K562 (cell line): ENCODE measurements around the gene WFIKKN1. TPM values are rescaled to one million over a fixed set of nuclear protein-coding genes. Genes with fewer than 3 reads are reported as not detected.
A peak's percentile ranks its signal among the peaks of the same experiment; 100 is the strongest.

Source experiments
- ASH1L ChIP-seq: fragments of 450-650 bp; IDR thresholded peaks from 2 replicates; pipeline ENCODE4 v1.6.1; 2018; ENCODE audit warnings: borderline replicate concordance, mild to moderate bottlenecking, low read depth; ENCODE audit not compliant: partially characterized antibody
- CBFB ChIP-seq: sonication (generic); formaldehyde crosslinking; IDR thresholded peaks from 2 replicates; pipeline ENCODE4 v1.4.0; 2020; ENCODE audit warnings: mild to moderate bottlenecking, missing genetic modification reagents
- CHD1 ChIP-seq: fragments of 200-600 bp; sonication (generic); IDR thresholded peaks from one replicate; pipeline ENCODE4 v1.6.1; 2012; ENCODE audit warnings: mild to moderate bottlenecking, moderate library complexity, low read length, inconsistent platforms
- CTBP1 ChIP-seq: fragments of 450-650 bp; IDR thresholded peaks from 2 replicates; pipeline ENCODE4 v1.6.1; 2016; ENCODE audit warnings: borderline replicate concordance
- ELF2 ChIP-seq: fragments of 250-450 bp; sonication (Bioruptor Pico); IDR thresholded peaks from 2 replicates; pipeline ENCODE4 v1.5.0; 2021; ENCODE audit warnings: mild to moderate bottlenecking
- FOXK1 ChIP-seq: sonication (generic); formaldehyde crosslinking; IDR thresholded peaks from 2 replicates; pipeline ENCODE4 v1.8.0; 2022; ENCODE audit warnings: missing genetic modification reagents, mild to moderate bottlenecking, borderline replicate concordance
- HCFC1 ChIP-seq: IDR thresholded peaks from 2 replicates; pipeline ENCODE4 v1.6.1; 2012; ENCODE audit warnings: low read depth, low read length, improper control_type of control experiment
- HIVEP1 ChIP-seq: fragments of 250-450 bp; sonication (Bioruptor Pico); IDR thresholded peaks from 2 replicates; pipeline ENCODE4 v1.4.0; 2020; ENCODE audit warnings: mild to moderate bottlenecking
- HMGN3 ChIP-seq: IDR thresholded peaks from 2 replicates; pipeline ENCODE4 v1.6.1; 2011; ENCODE audit warnings: borderline replicate concordance, low read depth, mild to moderate bottlenecking, mixed read lengths, low read length; ENCODE audit not compliant: insufficient read length; ENCODE audit errors: extremely low read depth
- MCM2 ChIP-seq: fragments of 450-650 bp; IDR thresholded peaks from 2 replicates; pipeline ENCODE4 v1.6.1; 2017; ENCODE audit warnings: low read depth, mild to moderate bottlenecking
- NEUROD1 ChIP-seq: fragments of 150-350 bp; IDR thresholded peaks from 2 replicates; pipeline ENCODE4 v1.6.1; 2014; ENCODE audit warnings: borderline replicate concordance, low read length, low read depth; ENCODE audit not compliant: partially characterized antibody
- NR2C1 ChIP-seq, 2 experiments: fragments of 450-650 bp; IDR thresholded peaks; 2 replicates each; pipeline ENCODE4 v1.6.1; 2017; ENCODE audit warnings: mild to moderate bottlenecking in 2 of 2, antibody characterized with exemption in 1 of 2, inconsistent platforms in 1 of 2, missing compliant biosample characterization in 1 of 2, missing genetic modification characterization in 1 of 2
- NR2C2 ChIP-seq, 2 experiments: fragments of 200-800 bp in 1 of 2; sonication (Bioruptor generic) in 1 of 2; sonication (generic) in 1 of 2; formaldehyde crosslinking in 1 of 2; IDR thresholded peaks; 2 replicates each; pipeline versions ENCODE4 v1.6.1 to v1.8.0; 2016 to 2022; ENCODE audit warnings: mild to moderate bottlenecking in 1 of 2, missing compliant biosample characterization in 1 of 2, missing genetic modification characterization in 1 of 2, missing genetic modification reagents in 1 of 2
- SIN3B ChIP-seq: fragments of 450-650 bp; IDR thresholded peaks from 2 replicates; pipeline ENCODE4 v1.6.1; 2017; ENCODE audit warnings: low read depth, mild to moderate bottlenecking, moderate library complexity
- SNIP1 ChIP-seq: fragments of 450-650 bp; IDR thresholded peaks from 2 replicates; pipeline ENCODE4 v1.7.1; 2017; ENCODE audit warnings: low read depth, mild to moderate bottlenecking
- SP2 ChIP-seq: IDR thresholded peaks from 2 replicates; pipeline ENCODE4 v1.6.1; 2011; ENCODE audit warnings: mild to moderate bottlenecking, low read depth, low read length, moderate library complexity; ENCODE audit not compliant: poor library complexity, severe bottlenecking; ENCODE audit errors: extremely low read depth
- SRSF7 ChIP-seq: fragments of 200-400 bp; formaldehyde crosslinking; optimal IDR thresholded peaks from 2 replicates; pipeline ENCODE3; 2017; ENCODE audit warnings: mild to moderate bottlenecking, low read depth, low read length
- TGIF2 ChIP-seq: sonication (generic); formaldehyde crosslinking; IDR thresholded peaks from 2 replicates; pipeline ENCODE4 v1.8.1; 2022; ENCODE audit warnings: mild to moderate bottlenecking, missing genetic modification reagents, moderate library complexity
- ZNF354B ChIP-seq: fragments of 250-450 bp; sonication (Bioruptor Pico); IDR thresholded peaks from 2 replicates; pipeline ENCODE4 v1.4.0; 2020
- polyA plus RNA-seq, 8 experiments: library from polyadenylated mRNA; depleted of rRNA in 4 of 8; stranded (reverse) in 5 of 8; unstranded in 3 of 8; fragments of >200 nt; fragmentation: Nextera tagmentation in 2 of 8; fragmentation: Illumina TruSeq in 1 of 8; extraction: Ambion mirVana in 2 of 8; extraction: Trizol in 1 of 8; gene quantifications; 2 replicates each; pipeline versions ENCODE4 v1.2.1 to v1.2.3, GENCODE V29; 2011 to 2014; ENCODE audit warnings: inconsistent platforms in 1 of 8, missing spikeins in 1 of 8
- total RNA-seq, 7 experiments: library from RNA; depleted of rRNA in 6 of 7; stranded (reverse); fragments of >200 nt in 6 of 7; fragmentation: Illumina TruSeq in 2 of 7; extraction: Trizol in 2 of 7; gene quantifications; 2 replicates each; pipeline versions ENCODE4 v1.2.1 to v1.2.3, GENCODE V29; 2011 to 2021; ENCODE audit warnings: low replicate concordance in 1 of 7
- TF ChIP-seq, protein P1 (sequence below): fragments of 250-450 bp; sonication (Bioruptor Pico); IDR thresholded peaks from 2 replicates; pipeline ENCODE4 v1.9.0; 2021; ENCODE audit warnings: mild to moderate bottlenecking, inconsistent platforms
- TF ChIP-seq, protein P2 (sequence below): fragments of 450-650 bp; IDR thresholded peaks from 2 replicates; pipeline ENCODE4 v1.6.1; 2016
- TF ChIP-seq, protein P3 (sequence below): sonication (generic); formaldehyde crosslinking; IDR thresholded peaks from 2 replicates; pipeline ENCODE4 v1.8.1; 2023; ENCODE audit warnings: mild to moderate bottlenecking, missing genetic modification reagents

The WFIKKN1 gene
- total and polyA plus RNA-seq, 9 of the 15 experiments (the other 6 are each of a cell fraction or from before 2014, with no cell fraction given) = 0.14 to 1.1 (median 0.50) TPM; not detected in 4

GRCh38 chr16:590188-590814 lies 40.5 kb upstream of the WFIKKN1 start (continued):
- TF ChIP-seq, protein P1, sequence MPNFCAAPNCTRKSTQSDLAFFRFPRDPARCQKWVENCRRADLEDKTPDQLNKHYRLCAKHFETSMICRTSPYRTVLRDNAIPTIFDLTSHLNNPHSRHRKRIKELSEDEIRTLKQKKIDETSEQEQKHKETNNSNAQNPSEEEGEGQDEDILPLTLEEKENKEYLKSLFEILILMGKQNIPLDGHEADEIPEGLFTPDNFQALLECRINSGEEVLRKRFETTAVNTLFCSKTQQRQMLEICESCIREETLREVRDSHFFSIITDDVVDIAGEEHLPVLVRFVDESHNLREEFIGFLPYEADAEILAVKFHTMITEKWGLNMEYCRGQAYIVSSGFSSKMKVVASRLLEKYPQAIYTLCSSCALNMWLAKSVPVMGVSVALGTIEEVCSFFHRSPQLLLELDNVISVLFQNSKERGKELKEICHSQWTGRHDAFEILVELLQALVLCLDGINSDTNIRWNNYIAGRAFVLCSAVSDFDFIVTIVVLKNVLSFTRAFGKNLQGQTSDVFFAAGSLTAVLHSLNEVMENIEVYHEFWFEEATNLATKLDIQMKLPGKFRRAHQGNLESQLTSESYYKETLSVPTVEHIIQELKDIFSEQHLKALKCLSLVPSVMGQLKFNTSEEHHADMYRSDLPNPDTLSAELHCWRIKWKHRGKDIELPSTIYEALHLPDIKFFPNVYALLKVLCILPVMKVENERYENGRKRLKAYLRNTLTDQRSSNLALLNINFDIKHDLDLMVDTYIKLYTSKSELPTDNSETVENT = 0 out of 2 replicates have a peak, but pooled peaks have one; percentile 43
- TF ChIP-seq CHD1 = peak; percentile 95
- TF ChIP-seq HMGN3 = peak; percentile 40
- TF ChIP-seq NEUROD1 = no peak
- TF ChIP-seq MCM2 = no peak
- TF ChIP-seq ZNF354B (CRISPR knock-in tag) = no peak
- TF ChIP-seq, protein P2, sequence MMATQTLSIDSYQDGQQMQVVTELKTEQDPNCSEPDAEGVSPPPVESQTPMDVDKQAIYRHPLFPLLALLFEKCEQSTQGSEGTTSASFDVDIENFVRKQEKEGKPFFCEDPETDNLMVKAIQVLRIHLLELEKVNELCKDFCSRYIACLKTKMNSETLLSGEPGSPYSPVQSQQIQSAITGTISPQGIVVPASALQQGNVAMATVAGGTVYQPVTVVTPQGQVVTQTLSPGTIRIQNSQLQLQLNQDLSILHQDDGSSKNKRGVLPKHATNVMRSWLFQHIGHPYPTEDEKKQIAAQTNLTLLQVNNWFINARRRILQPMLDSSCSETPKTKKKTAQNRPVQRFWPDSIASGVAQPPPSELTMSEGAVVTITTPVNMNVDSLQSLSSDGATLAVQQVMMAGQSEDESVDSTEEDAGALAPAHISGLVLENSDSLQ = no peak
- no peak for TF ChIP-seq SP2
- no peak for TF ChIP-seq ASH1L
- TF ChIP-seq HCFC1 = no peak
- peak; percentile 30; the same call in 1 of the 2 replicates for TF ChIP-seq SIN3B
- no peak for TF ChIP-seq NR2C1 (IDR thresholded peaks at IDR 0.05)
- no peak for TF ChIP-seq NR2C1 (tag; IDR thresholded peaks at IDR 0.05)
- peak; percentile 64 for TF ChIP-seq CTBP1
- TF ChIP-seq FOXK1 (CRISPR knock-in tag) = no peak
- peak; percentile 73 for TF ChIP-seq NR2C2 (CRISPR knock-in tag; IDR thresholded peaks at IDR 0.05)
- no peak for TF ChIP-seq NR2C2 (tag; IDR thresholded peaks at IDR 0.05)
- no peak for TF ChIP-seq SRSF7
- TF ChIP-seq TGIF2 (CRISPR knock-in tag) = peak; percentile 48; the same call in 1 of the 2 replicates
- TF ChIP-seq ELF2 (CRISPR knock-in tag) = no peak
- no peak for TF ChIP-seq HIVEP1 (CRISPR knock-in tag)
- TF ChIP-seq, protein P3, sequence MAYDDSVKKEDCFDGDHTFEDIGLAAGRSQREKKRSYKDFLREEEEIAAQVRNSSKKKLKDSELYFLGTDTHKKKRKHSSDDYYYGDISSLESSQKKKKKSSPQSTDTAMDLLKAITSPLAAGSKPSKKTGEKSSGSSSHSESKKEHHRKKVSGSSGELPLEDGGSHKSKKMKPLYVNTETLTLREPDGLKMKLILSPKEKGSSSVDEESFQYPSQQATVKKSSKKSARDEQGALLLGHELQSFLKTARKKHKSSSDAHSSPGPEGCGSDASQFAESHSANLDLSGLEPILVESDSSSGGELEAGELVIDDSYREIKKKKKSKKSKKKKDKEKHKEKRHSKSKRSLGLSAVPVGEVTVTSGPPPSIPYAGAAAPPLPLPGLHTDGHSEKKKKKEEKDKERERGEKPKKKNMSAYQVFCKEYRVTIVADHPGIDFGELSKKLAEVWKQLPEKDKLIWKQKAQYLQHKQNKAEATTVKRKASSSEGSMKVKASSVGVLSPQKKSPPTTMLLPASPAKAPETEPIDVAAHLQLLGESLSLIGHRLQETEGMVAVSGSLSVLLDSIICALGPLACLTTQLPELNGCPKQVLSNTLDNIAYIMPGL = peak; percentile 54; the same call in 1 of the 2 replicates
- peak; percentile 75 for TF ChIP-seq SNIP1
- no peak for TF ChIP-seq CBFB (CRISPR knock-in tag)
